HG03354 (cell line): ENCODE data around the gene VN1R2.
"Not testable (repeated sequence)": the region's sequence is repeated elsewhere in the genome, so short reads cannot be mapped to it uniquely, and the experiment has no call there.

Source experiments
- ATAC-seq: cut with Tn5 transposase; IDR thresholded peaks from one replicate; pipeline ENCODE4 v1.9.1; 2021; ENCODE audit warnings: mild to moderate bottlenecking; ENCODE audit not compliant: unreplicated experiment, poor library complexity, severe bottlenecking

Gene VN1R2

DNA sequence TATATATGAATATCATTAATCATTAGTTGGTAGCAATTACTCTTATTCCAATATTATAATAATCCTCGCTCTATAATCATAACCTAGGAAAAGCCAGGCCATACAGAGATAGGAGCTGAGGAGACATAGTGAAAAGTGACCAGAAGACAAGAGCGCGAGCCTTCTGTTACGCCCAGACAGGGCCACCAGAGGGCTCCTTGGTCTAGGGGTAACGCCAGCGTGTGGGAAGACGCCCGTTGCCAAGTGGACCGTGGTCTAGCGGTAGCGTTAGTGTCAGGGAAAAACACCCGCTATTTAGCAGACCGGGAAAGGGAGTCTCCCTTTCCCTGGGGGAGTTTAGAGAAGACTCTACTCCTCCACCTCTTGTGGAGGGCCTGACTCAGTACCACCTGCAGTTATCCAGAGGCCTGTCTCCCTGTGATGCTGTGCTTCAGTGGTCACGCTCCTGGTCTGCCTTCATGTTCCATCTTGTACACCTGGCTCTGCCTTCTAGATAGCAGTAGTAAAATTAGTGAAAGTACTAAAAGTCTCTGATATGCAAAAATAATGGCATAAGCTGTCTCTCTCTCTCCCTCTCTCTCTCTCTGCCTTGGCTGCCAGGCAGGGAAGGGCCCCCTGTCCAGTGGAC is at the start of gene VN1R2:
VN1R2 (plus strand) TSS at position 578 of the 628 bp plus-strand sequence. CDS start 84 bp downstream, outside the sequence.
- ATAC-seq, result not testable (repeated sequence)

DNA sequence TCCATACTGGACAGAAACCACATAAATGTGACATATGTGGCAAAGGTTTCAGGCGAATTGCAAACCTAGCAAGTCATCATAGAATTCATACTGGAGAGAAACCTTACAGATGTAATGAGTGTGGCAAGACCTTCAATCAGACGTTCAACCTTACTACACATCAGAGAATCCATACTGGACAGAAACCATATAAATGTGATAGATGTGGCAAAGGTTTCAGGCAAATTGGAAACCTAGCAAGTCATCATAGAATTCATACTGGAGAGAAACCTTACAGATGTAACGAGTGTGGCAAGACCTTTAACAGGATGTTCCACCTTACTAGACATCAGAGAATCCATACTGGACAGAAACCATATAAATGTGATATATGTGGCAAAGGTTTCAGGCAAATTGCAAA is 46.5 kb upstream of the VN1R2 start:
- not testable (repeated sequence) for ATAC-seq

GRCh38 chr19:53212703-53213320 is 45.3 kb upstream of the VN1R2 start:
- ATAC-seq, result no peak

DNA sequence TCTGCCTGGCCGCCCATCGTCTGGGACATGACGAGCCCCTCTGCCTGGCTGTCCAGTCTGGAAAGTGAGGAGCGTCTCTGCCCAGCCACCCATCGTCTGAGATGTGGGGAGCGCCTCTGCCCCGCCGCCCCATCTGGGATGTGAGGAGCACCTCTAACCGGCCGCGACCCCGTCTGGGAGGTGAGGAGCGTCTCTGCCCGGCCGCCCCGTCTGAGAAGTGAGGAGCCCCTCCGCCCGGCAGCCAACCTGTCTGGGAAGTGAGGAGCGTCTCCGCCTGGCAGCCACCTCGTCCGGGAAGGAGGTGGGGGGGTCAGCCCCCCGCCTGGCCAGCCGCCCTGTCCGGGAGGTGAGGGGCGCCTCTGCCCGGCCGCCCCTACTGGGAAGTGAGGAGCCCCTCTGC is 35.4 kb upstream of the VN1R2 start:
- ATAC-seq, result not testable (repeated sequence)

DNA sequence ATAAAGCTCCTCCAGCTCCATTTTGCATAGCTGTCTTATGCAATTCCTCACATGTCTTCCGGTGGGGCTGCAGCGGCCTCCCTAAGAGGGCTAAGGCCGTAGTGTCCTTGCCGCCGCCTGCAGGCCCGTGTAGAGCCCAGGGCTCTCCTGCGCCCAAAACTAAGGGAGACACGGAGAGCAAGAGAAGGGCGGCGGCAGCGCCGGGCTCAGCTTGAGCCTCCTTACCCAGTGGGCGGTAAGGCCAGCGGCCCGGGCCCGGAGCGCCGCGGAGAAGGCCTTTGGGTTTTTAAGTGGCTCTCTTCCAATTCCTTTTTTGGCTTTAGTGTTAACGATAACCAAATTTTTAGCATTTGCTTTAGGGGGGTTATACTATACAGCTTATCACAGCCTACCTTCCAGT is 33.5 kb upstream of the VN1R2 start:
- ATAC-seq, result no peak

GRCh38 chr19:53237114-53237777 is 20.8 kb upstream of the VN1R2 start:
- ATAC-seq, result no peak

DNA sequence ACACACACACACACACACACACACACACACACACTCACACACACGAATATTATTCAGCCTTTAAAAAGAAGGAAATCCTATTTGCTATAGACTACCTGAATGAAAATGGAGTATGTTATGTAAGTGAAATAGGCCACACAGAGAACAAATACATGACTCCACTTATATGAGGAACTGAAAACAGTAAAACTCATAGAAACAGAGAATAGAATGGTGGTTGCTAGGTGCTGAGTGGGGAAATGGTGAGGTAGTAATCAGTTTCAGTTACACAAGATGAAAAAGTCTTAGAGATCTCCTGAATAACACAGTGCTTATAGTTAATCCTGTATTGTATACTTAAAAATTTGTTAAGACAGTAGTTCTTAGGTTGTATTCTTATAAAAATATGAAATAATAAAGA is 11.6 kb upstream of the VN1R2 start:
- ATAC-seq, result no peak

DNA sequence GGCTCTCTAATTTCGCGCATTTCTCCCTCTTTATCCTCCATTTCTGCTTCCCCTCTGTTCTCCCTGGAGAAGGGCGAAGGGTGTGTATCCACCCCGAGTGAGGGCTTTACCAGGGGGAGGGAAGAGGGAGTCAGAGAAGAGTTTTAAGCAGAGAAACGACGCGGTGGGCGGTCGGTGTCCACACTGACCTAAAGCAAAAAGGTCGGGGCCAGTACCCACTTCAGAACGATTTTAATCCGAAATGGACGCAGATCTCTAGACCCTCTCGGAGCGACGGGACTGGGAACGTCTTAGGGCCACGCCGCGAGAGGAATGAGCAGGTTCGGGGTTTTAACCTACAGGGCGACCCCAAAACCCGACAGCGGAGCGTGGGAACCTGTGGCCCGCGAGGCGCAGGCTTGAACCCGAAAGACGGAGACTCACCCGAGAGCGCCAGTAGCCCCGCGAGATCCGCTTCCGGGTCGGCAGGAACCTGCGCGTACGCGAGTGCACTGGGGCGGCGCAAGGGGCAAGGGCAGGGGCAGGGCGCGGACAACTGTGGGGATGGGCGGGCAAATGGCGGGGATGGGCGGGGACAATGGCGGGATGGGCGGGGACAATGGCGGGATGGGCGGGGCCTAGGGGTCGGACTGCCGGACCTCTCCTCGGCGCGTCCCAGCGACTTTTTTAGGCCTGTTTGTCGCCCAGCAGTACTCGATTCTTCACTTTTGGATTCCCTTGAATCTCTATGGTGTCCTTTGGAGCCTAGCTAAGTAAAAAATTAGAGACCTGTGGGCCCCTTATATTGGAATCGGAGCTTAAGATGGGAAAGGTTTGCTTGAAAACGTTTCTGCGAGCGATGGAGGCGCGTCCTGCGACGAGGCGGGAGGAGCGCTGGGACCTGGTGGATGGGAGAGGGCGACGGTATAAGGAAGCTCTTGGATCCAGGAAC is 3.4 kb upstream of the VN1R2 start, which contains the start of gene ZNF677:
ZNF677 (minus strand) TSS at position 463 of the 931 bp plus-strand sequence. CDS start 3,323 bp downstream, outside the sequence.
- no peak for ATAC-seq

- ATAC-seq, result not testable (repeated sequence)
Measured at GRCh38 chr19:53267623-53268022, 9.5 kb downstream of the VN1R2 start, which contains the start of gene VN1R4. Gene VN1R4 (minus strand): TSS chr19:53267723. CDS start chr19:53267665, 58 bp downstream.

GRCh38 chr19:53269861-53270260 is 11.8 kb downstream of the VN1R2 start:
- not testable (repeated sequence) for ATAC-seq

GRCh38 chr19:53272044-53272443 is 14.0 kb downstream of the VN1R2 start:
- no peak for ATAC-seq

DNA sequence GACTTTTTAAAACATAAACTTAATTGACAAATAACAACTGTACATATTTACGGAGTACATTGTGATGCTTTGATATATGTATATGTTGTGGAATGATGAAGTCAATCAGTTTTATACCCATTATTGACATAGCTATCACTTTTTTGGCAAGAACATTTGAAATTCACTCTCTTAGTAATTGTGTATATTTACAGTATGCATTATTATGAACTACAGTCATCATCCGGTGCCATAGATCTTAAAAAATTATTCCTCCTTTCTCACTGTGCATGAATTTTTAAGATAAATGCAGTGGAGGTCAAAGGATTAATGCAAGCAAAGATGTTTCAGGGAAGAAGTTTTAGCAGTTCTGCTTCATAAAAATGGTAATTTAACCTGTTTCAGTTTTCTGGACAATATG is 17.4 kb downstream of the VN1R2 start:
- ATAC-seq, result no peak

DNA sequence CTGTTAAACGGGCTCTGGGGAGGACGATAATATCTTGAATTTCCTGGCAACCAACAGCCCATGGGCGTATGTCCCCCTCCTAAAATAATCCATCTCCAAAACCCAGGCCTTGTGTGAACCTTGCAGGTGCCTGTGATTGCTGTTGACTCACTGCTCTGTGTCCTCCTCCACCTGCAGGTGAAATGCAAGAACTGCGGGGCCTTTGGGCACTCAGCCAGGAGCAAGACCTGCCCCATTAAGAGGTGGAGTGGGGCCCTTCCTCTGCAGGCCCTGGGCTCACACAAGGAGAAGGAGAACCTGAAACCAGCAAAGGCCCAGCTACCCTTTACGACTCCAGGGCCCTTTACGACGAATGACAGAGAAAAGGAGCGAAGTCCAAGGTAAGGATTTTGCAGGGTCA is 23.9 kb downstream of the VN1R2 start:
- ATAC-seq, result not testable (repeated sequence)

GRCh38 chr19:53285087-53285486 is 27.0 kb downstream of the VN1R2 start:
- ATAC-seq, result no peak

DNA sequence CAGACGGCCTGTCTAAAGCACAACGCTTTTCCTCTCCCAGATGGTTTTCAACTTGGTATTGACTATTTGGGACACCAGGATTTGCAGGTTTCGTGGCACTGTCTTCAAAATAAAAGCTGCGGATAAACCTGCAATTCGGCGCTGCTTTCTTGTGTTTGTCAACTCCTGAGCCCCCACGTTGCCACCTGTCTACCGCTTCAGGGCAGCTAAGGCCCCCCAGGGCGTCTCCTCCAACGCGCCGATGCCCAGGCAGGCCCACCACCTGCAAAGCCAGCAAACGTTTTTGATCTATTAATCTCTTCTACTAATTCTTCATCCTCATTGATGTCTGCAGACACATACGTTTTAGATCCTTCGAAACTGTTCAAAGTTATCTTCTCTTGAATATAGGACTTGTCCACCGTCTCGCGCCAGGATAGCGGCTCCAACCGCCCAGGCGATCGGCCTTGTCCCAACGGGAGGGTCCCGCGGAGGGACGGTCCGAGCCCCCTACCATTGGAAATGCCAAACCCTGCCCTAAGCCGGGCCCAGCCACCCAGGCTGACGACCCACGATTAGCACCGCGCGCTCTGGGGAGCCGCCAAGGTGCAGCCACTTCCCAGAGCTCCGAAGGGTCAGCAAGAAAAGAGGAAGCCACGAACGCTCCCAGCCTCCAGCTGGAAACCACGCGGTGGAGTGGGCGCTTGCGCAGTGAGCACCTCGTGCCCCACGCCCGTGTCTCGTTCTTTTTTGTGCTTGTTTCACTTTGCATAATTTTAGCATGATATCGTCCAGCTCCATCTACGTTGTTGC is 32.9 kb downstream of the VN1R2 start:
- no peak for ATAC-seq

DNA sequence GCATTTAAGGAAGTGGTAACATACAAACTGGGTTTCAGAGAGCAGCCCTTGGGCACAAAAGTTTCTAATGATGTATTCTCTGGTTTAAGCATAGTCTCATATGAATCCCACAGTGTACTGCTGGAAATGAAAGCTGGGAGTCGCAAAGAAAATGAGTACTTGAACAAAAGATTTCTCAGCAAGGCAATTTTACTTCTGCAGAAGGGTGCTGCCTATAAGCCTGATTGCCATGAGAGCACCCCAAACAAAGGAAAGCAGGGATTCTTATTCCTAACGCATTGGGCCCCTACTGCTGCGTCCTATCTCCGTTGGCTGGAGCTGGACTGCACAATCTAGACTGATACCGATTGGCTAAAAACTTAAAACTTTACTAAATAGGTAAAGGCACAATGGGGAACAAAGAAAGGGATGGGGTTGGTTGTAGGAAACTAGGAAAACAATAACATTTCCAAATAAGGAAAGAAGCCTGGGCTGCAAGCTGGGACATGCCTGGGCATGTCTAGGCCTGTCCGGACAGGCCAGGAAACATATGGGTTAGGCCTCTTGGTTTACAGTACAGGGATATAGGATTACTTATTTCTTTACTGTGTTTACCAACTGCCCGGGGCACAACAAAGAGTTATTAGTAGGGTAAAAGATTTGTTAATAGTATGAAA is 36.8 kb downstream of the VN1R2 start:
- ATAC-seq, result no peak

GRCh38 chr19:53301341-53301740 is 43.2 kb downstream of the VN1R2 start:
- ATAC-seq, result not testable (repeated sequence)

GRCh38 chr19:53308339-53308811 is 50.3 kb downstream of the VN1R2 start:
- no peak for ATAC-seq
